ENCODE measurements around the gene SMAD1.

Gene SMAD1

DNA sequence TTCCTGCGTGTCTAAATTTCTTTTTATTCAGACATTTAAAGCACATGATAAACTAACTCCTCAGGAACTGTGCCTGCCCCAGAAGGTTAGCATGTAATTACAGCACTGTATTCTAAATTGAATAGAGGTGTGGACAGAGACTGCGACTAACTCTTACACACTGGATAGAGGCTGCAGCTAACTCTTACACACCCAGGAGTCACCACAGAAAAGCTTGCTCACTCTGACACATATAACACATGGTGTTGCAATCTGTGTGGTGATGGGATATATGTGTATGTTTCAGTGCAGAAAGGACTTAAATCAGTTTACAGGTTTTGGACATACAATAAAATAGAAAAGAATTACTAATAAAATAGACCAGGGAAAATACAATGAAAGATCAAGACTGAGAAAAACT is 41.5 kb downstream of the SMAD1 start:
- DNase-seq = no peak
- H3K36me3 ChIP-seq = no peaks in the 10 kb centered on the region; the same call in 1 of the 2 replicates
- TF ChIP-seq, protein P1, sequence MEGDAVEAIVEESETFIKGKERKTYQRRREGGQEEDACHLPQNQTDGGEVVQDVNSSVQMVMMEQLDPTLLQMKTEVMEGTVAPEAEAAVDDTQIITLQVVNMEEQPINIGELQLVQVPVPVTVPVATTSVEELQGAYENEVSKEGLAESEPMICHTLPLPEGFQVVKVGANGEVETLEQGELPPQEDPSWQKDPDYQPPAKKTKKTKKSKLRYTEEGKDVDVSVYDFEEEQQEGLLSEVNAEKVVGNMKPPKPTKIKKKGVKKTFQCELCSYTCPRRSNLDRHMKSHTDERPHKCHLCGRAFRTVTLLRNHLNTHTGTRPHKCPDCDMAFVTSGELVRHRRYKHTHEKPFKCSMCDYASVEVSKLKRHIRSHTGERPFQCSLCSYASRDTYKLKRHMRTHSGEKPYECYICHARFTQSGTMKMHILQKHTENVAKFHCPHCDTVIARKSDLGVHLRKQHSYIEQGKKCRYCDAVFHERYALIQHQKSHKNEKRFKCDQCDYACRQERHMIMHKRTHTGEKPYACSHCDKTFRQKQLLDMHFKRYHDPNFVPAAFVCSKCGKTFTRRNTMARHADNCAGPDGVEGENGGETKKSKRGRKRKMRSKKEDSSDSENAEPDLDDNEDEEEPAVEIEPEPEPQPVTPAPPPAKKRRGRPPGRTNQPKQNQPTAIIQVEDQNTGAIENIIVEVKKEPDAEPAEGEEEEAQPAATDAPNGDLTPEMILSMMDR (IDR thresholded peaks at IDR 0.05; ENCODE audit: low read depth, low read length) = no peak

GRCh38 chr4:145524552-145524951 is 42.9 kb downstream of the SMAD1 start:
- DNase-seq = no peak
- Histone ChIP-seq H3K4me1 (peaks cover 18% of the 10 kb centered on the region), H3K4me3 (ENCODE audit: low read depth, low read length) (no peak overlapping the region), H3K9me3 (no peaks in the 10 kb centered on the region), H3K36me3 (no peaks in the 10 kb centered on the region; the same call in 1 of the 2 replicates), H3K27me3 (no peaks in the 10 kb centered on the region)
- TF ChIP-seq, protein P1 (IDR thresholded peaks at IDR 0.05; ENCODE audit: low read depth, low read length) = no peak

More for the DNA sequence above, 41.5 kb downstream of the SMAD1 start:
- Histone ChIP-seq H3K4me3 (ENCODE audit: low read depth, low read length) (no peak overlapping the region), H3K9me3 (no peaks in the 10 kb centered on the region), H3K27me3 (no peaks in the 10 kb centered on the region), H3K4me1 (peaks cover 18% of the 10 kb centered on the region)

DNA sequence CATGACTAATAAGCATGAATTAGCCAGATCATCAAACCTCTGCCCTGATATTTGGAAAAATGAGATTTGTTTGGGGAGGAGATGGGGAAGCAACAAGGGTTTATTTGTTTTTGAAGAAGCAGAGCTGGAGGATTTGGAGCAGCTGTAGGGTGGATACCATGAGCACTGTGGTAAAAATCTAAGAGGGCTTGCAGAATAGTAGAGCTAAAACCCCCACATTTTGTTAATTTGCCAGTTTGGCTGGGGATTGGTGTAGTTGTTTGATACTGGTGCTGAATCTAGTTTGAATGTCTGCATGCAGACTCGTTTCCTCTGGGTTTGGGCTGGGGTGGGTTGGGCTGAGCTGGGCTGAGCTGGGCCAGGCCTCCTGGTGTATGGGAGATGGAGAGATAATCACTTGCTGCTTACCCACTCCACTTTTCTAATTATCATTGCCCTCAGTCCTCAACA is 43.7 kb downstream of the SMAD1 start:
- H3K36me3 ChIP-seq = no peaks in the 10 kb centered on the region; the same call in 1 of the 2 replicates
- no peaks in the 10 kb centered on the region for H3K9me3 ChIP-seq
- H3K4me1 ChIP-seq = peaks cover 18% of the 10 kb centered on the region
- DNase-seq = peak; percentile 63
- no peaks in the 10 kb centered on the region for H3K27me3 ChIP-seq
- peak overlapping the region; percentile 3; the same call in 1 of the 2 replicates for H3K4me3 ChIP-seq (ENCODE audit: low read depth, low read length)
- TF ChIP-seq, protein P1 (IDR thresholded peaks at IDR 0.05; ENCODE audit: low read depth, low read length) = no peak

DNA sequence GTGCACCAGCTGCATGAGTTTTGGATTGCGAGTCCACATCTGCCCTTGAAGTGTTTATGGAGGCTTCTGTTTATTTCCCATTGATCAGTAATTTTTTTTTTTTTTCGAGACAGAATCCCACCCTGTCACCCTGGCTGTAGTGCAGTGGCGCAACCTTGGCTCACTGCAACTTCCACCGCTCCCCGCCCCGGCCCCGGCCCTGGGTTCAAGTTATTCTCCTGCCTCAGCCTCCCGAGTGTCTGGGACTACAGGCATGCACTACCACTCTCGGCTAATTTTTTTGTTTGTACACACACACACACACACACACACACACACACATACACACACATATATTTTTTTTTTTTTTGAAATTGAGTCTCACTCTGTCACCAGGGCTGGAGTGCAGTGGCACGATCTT is 46.1 kb downstream of the SMAD1 start:
- Histone ChIP-seq H3K9me3 (no peaks in the 10 kb centered on the region), H3K27me3 (no peaks in the 10 kb centered on the region), H3K4me1 (peaks cover 18% of the 10 kb centered on the region), H3K4me3 (ENCODE audit: low read depth, low read length) (no peak overlapping the region), H3K36me3 (no peaks in the 10 kb centered on the region; the same call in 1 of the 2 replicates)
- no peak for DNase-seq
- TF ChIP-seq, protein P1 (IDR thresholded peaks at IDR 0.05; ENCODE audit: low read depth, low read length) = no peak

GRCh38 chr4:145528601-145529000 is 46.9 kb downstream of the SMAD1 start:
- TF ChIP-seq, protein P1 (IDR thresholded peaks at IDR 0.05; ENCODE audit: low read depth, low read length) = no peak
- no peak for DNase-seq
- Histone ChIP-seq H3K4me1 (peaks cover 18% of the 10 kb centered on the region), H3K9me3 (no peaks in the 10 kb centered on the region), H3K4me3 (ENCODE audit: low read depth, low read length) (no peak overlapping the region), H3K36me3 (no peaks in the 10 kb centered on the region), H3K27me3 (no peaks in the 10 kb centered on the region)

DNA sequence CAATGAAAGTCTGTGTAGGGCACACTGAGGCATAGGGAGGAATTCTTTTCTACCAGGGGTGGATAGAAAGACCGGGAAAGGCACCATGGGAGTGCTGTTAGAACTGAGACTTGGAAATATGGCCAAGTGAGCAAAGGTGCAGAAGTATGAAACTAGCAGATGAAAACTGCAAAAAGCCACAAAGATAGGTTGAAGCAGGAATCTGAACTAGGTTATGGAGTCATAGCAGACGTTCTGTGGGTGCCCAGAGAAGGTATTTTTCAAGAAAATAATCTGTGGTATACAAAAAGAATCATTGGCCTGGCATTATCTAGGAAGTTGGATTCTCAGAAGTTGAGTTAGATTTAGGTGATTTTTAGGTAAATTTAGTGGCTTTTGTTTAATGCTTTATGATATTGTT is 48.5 kb downstream of the SMAD1 start:
- H3K9me3 ChIP-seq = no peaks in the 10 kb centered on the region
- TF ChIP-seq, protein P1 (IDR thresholded peaks at IDR 0.05; ENCODE audit: low read depth, low read length) = no peak
- no peaks in the 10 kb centered on the region for H3K36me3 ChIP-seq
- H3K4me1 ChIP-seq = peaks cover 15% of the 10 kb centered on the region
- H3K27me3 ChIP-seq = no peaks in the 10 kb centered on the region
- DNase-seq = no peak
- H3K4me3 ChIP-seq (ENCODE audit: low read depth, low read length) = no peak overlapping the region

Measured in BE2C (cell line).